Epithelial cell of esophagus (primary cell): ENCODE results near the gene TRPV4.

Experiments used
- DNase-seq: peaks from one replicate; pipeline ENCODE4 v3.0.0; 2010; ENCODE audit warnings: low read depth
- H3K4me3 ChIP-seq: 2 replicates; pipeline ENCODE4 v1.5.1; 2011; ENCODE audit warnings: mild to moderate bottlenecking, low read length, control low read depth
- CTCF ChIP-seq: IDR thresholded peaks from 2 replicates; pipeline ENCODE4 v1.5.1; 2011; ENCODE audit warnings: low read depth, mild to moderate bottlenecking, low read length, control low read depth, inconsistent platforms; ENCODE audit not compliant: insufficient read depth; ENCODE audit errors: missing control alignments

The TRPV4 gene

GRCh38 chr12:109759595-109759994, 73.6 kb downstream of the TRPV4 start:
- no peak for DNase-seq
- TF ChIP-seq CTCF = no peak
- H3K4me3 ChIP-seq = no peak overlapping the region

GRCh38 chr12:109758426-109759420, 74.5 kb downstream of the TRPV4 start:
- no peak for DNase-seq
- H3K4me3 ChIP-seq = no peak overlapping the region
- no peak for TF ChIP-seq CTCF

- TF ChIP-seq CTCF = no peak
- H3K4me3 ChIP-seq = no peak overlapping the region
- DNase-seq = no peak
These were observed 75.4 kb downstream of the TRPV4 start for GRCh38 chr12:109757671-109758265.

GRCh38 chr12:109756457-109756856, 76.7 kb downstream of the TRPV4 start:
- no peak overlapping the region for H3K4me3 ChIP-seq
- no peak for TF ChIP-seq CTCF
- DNase-seq = no peak

- H3K4me3 ChIP-seq = no peak overlapping the region
- TF ChIP-seq CTCF = no peak
- no peak for DNase-seq
These were observed 79.2 kb downstream of the TRPV4 start for GRCh38 chr12:109753959-109754358.

GRCh38 chr12:109753054-109753401, 80.2 kb downstream of the TRPV4 start:
- H3K4me3 ChIP-seq = no peak overlapping the region
- TF ChIP-seq CTCF = no peak
- DNase-seq = no peak
